Measurements from ENCODE around the gene CCRL2. TPM values are rescaled to one million over a fixed set of nuclear protein-coding genes. Genes with fewer than 3 reads are reported as not detected.

CCRL2 gene
- total RNA-seq, 2 donors from 2014 or later = 0.89 to 4.2 TPM

DNA sequence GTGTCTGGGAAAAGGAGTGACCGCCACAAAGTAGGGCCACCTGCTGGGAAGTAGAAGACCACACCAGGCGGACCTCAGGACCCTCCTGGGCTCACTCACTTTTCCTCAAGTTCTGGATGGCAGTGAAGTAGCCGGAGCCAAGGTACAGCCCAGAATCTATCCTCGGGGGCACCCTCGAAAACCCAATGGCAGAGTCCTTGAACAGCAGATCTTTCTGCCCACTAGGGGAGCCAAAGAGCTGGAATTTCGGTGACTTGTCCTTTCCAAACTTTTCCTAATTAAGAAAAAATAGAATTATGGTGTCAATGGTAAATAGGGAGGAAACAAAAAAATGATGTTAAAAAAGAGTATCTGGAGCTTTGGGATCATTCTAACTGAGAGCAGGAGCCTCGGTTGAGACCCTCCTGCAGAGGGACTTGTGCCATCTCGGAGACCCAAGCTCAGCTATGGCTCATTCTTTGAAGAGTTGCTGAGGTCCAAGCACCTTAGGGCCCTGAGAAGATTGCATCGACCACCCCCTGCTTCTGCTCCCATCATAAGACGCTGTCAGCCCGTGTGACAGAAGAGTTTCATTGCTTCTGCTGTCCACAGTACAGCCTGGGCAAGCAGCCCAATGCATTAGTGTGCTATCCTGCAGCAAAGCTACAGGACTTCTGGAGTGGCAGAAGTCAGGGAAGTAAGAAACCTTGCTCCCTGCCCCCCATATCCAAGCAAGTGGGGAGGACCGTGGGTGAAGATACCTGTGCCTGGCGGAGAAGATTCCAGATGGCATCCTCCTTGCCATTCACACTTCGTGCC, 42.9 kb downstream of the CCRL2 start:
- TF ChIP-seq, protein P1, sequence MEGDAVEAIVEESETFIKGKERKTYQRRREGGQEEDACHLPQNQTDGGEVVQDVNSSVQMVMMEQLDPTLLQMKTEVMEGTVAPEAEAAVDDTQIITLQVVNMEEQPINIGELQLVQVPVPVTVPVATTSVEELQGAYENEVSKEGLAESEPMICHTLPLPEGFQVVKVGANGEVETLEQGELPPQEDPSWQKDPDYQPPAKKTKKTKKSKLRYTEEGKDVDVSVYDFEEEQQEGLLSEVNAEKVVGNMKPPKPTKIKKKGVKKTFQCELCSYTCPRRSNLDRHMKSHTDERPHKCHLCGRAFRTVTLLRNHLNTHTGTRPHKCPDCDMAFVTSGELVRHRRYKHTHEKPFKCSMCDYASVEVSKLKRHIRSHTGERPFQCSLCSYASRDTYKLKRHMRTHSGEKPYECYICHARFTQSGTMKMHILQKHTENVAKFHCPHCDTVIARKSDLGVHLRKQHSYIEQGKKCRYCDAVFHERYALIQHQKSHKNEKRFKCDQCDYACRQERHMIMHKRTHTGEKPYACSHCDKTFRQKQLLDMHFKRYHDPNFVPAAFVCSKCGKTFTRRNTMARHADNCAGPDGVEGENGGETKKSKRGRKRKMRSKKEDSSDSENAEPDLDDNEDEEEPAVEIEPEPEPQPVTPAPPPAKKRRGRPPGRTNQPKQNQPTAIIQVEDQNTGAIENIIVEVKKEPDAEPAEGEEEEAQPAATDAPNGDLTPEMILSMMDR (IDR thresholded peaks at IDR 0.05) = peak; percentile 21 to 57
- H3K4me3 ChIP-seq = no peak overlapping the region
- DNase-seq (ENCODE audit: low spot score) = peak; percentile 34
- H3K4me1 ChIP-seq = peaks cover 0 to 4% of the 10 kb centered on the region in 2 donors
- H3K27ac ChIP-seq = no peak overlapping the region
- no peaks in the 10 kb centered on the region for H3K27me3 ChIP-seq
- H3K9me3 ChIP-seq = no peaks in the 10 kb centered on the region
- H3K36me3 ChIP-seq = no peaks in the 10 kb centered on the region

DNA sequence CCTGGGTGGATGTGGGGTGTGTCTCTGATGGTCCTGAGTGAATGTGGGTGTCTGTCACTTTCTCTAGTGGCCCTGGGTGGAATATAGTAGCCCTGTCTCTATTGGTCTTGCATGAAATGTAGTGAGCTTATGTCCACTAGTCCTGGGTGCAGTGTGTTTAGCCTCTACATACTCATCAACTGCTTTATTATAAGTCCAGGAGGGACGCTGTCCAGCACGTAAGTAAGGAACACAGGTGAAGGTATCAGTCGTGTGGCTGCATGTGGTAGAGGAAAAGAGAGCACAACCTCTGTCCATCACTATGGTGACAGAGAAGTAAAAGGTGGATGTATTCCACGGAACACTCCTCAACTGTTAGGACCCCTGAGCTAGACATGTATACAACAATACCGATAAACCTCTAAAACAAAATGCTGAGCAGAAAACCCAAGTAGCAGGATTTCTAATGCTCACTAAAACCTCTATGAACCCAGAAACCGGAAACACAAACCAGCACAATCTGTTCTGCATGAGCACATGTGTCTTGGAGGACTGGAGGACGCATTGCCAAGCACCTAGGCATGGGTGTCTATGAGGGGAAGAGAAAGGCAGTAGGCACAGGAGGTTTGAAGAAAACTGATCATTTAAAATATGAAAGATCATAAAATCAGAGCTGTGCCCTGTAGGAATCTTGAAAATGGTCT, 46.6 kb downstream of the CCRL2 start:
- no peak for DNase-seq (ENCODE audit: low spot score)
- Histone ChIP-seq H3K36me3 (no peaks in the 10 kb centered on the region), H3K4me1 (no peaks in the 10 kb centered on the region), H3K4me3 (no peak overlapping the region), H3K27ac (no peak overlapping the region), H3K27me3 (no peaks in the 10 kb centered on the region), H3K9me3 (no peaks in the 10 kb centered on the region)
- TF ChIP-seq, protein P1 (IDR thresholded peaks at IDR 0.05) = no peak

- no peaks in the 10 kb centered on the region for H3K4me1 ChIP-seq
- no peaks in the 10 kb centered on the region for H3K9me3 ChIP-seq
- H3K36me3 ChIP-seq = no peaks in the 10 kb centered on the region
- H3K4me3 ChIP-seq = no peak overlapping the region
- no peak for DNase-seq (ENCODE audit: low spot score)
- H3K27ac ChIP-seq = no peak overlapping the region
- TF ChIP-seq, protein P1 (IDR thresholded peaks at IDR 0.05) = no peak
- no peaks in the 10 kb centered on the region for H3K27me3 ChIP-seq
These were observed 47.1 kb downstream of the CCRL2 start for GRCh38 chr3:46454209-46454595.

DNA sequence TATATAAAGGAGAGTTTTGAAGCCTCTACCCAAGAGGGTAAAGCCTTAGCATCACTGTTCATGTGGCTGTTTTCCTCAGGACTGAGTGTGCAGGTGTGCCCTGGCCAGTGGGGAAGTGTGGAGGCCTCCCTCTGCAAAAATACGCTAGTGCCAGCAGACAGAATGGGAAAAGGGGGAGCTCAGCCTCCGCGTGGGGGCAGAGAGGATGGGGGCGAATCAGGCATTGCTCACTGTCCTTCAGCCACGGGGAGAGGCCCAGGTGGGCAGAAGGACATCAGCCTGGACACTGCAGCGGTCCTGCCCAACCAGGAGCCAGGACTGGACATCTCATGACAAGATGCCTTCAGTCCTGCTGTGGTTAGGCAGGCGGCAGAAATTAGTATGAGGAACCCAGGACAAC, 47.5 kb downstream of the CCRL2 start:
- no peaks in the 10 kb centered on the region for H3K4me1 ChIP-seq
- no peak overlapping the region for H3K4me3 ChIP-seq
- TF ChIP-seq, protein P1 (IDR thresholded peaks at IDR 0.05) = no peak
- no peaks in the 10 kb centered on the region for H3K9me3 ChIP-seq
- H3K27me3 ChIP-seq = no peaks in the 10 kb centered on the region
- peak; percentile 49 for DNase-seq (ENCODE audit: low spot score)
- H3K27ac ChIP-seq = no peak overlapping the region
- H3K36me3 ChIP-seq = no peaks in the 10 kb centered on the region

GRCh38 chr3:46455231-46456115, 48.4 kb downstream of the CCRL2 start:
- TF ChIP-seq, protein P1 (IDR thresholded peaks at IDR 0.05) = no peak

More at GRCh38 chr3:46455231-46456115, 48.4 kb downstream of the CCRL2 start:
- no peaks in the 10 kb centered on the region for H3K36me3 ChIP-seq
- H3K27me3 ChIP-seq = no peaks in the 10 kb centered on the region
- H3K4me3 ChIP-seq = no peak overlapping the region
- no peaks in the 10 kb centered on the region for H3K9me3 ChIP-seq
- peak; percentile 52 for DNase-seq (ENCODE audit: low spot score)
- H3K4me1 ChIP-seq = no peaks in the 10 kb centered on the region
- no peak overlapping the region for H3K27ac ChIP-seq

Data from right atrium auricular region (tissue), 2 donors.